MV-4-11 (cell line): ENCODE data around the gene TENT4B.

Experiments
- DNase-seq: peaks from one replicate; lab custom pipeline; 2025; lab: John Stamatoyannopoulos, UW

The TENT4B gene

GRCh38 chr16:50234771-50235556, 81.9 kb downstream of the TENT4B start:
- DNase-seq, result no peak

GRCh38 chr16:50235581-50235980, 82.5 kb downstream of the TENT4B start:
- no peak for DNase-seq

- no peak for DNase-seq
Observed at GRCh38 chr16:50238314-50238713, 85.2 kb downstream of the TENT4B start.

- DNase-seq, result no peak
Observed at GRCh38 chr16:50238868-50239301, 85.8 kb downstream of the TENT4B start.

GRCh38 chr16:50243024-50243423, 89.9 kb downstream of the TENT4B start:
- DNase-seq, result peak; percentile 41

- no peak for DNase-seq
Observed at GRCh38 chr16:50244140-50244503, 91.0 kb downstream of the TENT4B start.

GRCh38 chr16:50244504-50245416, 91.7 kb downstream of the TENT4B start:
- DNase-seq, result no peak

GRCh38 chr16:50245417-50246298, 92.6 kb downstream of the TENT4B start:
- peak; percentile 57 for DNase-seq

GRCh38 chr16:50246299-50247122, 93.4 kb downstream of the TENT4B start:
- peak; percentile 44 for DNase-seq

- no peak for DNase-seq
Observed at GRCh38 chr16:50247123-50247905, 94.2 kb downstream of the TENT4B start.

- DNase-seq, result no peak
Observed at GRCh38 chr16:50247906-50248608, 95.0 kb downstream of the TENT4B start.

GRCh38 chr16:50248845-50249244, 95.7 kb downstream of the TENT4B start:
- DNase-seq, result no peak

GRCh38 chr16:50251375-50252081, 98.4 kb downstream of the TENT4B start:
- DNase-seq, result no peak

GRCh38 chr16:50252082-50252611, 99.0 kb downstream of the TENT4B start:
- DNase-seq, result no peak

- no peak for DNase-seq
Observed at GRCh38 chr16:50252874-50253513, 99.9 kb downstream of the TENT4B start.

- DNase-seq, result no peak
Observed at GRCh38 chr16:50253514-50253910, 100.4 kb downstream of the TENT4B start.

GRCh38 chr16:50254072-50254471, 101.0 kb downstream of the TENT4B start:
- DNase-seq, result no peak

- no peak for DNase-seq
Observed at GRCh38 chr16:50255538-50255937, 102.4 kb downstream of the TENT4B start.
